ENCODE data around the gene HIRA. TPM values are rescaled to one million over a fixed set of nuclear protein-coding genes. Genes with fewer than 3 reads are reported as not detected.
A peak's percentile ranks its signal among the peaks of the same experiment; 100 is the strongest.

The HIRA gene
- total and polyA plus RNA-seq, 9 of the 15 experiments (the other 6 are each of a cell fraction or from before 2014, with no cell fraction given) = 0.96 to 132 (median 58.4) TPM

DNA sequence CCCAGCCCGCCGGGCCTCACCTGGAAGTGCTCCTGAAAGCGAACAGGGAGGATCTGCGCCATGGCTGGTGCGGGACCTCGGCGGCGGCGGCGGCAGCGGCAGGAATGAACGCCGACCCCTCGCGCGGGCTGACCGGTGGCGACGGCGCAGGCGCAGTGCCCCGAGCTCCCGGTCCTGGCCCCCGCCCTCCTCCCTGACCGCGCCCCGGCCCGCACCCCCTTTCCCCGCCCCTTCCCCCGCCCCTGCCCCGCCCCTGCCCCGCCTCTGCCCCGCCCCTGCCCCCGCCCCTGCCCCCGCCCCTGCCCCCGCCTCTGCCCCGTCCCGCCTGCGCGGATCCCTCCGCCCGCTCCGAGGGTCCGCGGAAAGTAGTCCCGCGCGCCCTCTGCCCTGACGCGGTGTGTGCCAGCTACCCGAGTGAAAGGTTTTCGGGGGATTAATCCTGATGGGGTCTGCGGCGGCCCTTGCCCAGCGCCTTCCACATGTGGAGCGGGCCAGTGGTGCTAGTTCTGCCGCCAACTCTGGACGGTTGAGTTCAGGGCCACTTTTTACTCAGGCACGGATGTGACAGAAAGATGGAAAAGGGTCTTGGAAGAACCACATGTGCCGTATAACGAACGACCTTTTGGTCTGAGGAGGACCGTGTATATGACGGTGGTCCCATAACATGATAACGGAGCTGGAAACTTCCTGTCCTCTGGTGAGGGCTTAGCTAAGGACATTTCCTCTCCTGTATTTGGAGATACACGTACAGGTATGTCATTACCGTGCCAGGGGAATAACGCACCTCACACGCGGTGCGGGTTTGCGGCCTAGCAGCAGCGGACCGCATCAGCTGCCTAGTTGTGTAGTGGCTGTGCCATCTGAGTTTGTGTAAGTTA is 139.7 kb downstream of the HIRA start, which contains the start of gene CLTCL1 (continued):
- TF ChIP-seq ZNF175 (CRISPR knock-in tag; IDR thresholded peaks at IDR 0.05; ENCODE audit: low read depth) (no peak), ZFP30 (CRISPR knock-in tag; IDR thresholded peaks at IDR 0.05; ENCODE audit: borderline replicate concordance) (no peak), RBM39 (optimal IDR thresholded peaks at IDR 0.05; ENCODE audit: low read depth, low read length) (peak; percentile 58), YBX1 (IDR thresholded peaks at IDR 0.05) (no peak), RBM25 (IDR thresholded peaks at IDR 0.05; ENCODE audit: low read depth, low read length, severe bottlenecking) (no peak), ZSCAN32 (CRISPR knock-in tag; IDR thresholded peaks at IDR 0.05) (peak; percentile 63; the same call in 1 of the 2 replicates), HSF4 (CRISPR knock-in tag; IDR thresholded peaks at IDR 0.05; ENCODE audit: borderline replicate concordance) (peak; percentile 75; the same call in 1 of the 2 replicates), MCM7 (IDR thresholded peaks at IDR 0.05) (no peak), ARID1B (IDR thresholded peaks at IDR 0.05) (peak; percentile 78), NCOA2 (IDR thresholded peaks at IDR 0.05; ENCODE audit: partially characterized antibody in 2 of 2) (no peak)
- TF ChIP-seq, protein P1, sequence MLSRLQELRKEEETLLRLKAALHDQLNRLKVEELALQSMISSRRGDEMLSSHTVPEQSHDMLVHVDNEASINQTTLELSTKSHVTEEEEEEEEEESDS (CRISPR knock-in tag; IDR thresholded peaks at IDR 0.05) = no peak
- TF ChIP-seq, protein P2, sequence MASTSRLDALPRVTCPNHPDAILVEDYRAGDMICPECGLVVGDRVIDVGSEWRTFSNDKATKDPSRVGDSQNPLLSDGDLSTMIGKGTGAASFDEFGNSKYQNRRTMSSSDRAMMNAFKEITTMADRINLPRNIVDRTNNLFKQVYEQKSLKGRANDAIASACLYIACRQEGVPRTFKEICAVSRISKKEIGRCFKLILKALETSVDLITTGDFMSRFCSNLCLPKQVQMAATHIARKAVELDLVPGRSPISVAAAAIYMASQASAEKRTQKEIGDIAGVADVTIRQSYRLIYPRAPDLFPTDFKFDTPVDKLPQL (IDR thresholded peaks at IDR 0.05; ENCODE audit: extremely low read depth, insufficient read length) = no peak
- TF ChIP-seq, protein P3, sequence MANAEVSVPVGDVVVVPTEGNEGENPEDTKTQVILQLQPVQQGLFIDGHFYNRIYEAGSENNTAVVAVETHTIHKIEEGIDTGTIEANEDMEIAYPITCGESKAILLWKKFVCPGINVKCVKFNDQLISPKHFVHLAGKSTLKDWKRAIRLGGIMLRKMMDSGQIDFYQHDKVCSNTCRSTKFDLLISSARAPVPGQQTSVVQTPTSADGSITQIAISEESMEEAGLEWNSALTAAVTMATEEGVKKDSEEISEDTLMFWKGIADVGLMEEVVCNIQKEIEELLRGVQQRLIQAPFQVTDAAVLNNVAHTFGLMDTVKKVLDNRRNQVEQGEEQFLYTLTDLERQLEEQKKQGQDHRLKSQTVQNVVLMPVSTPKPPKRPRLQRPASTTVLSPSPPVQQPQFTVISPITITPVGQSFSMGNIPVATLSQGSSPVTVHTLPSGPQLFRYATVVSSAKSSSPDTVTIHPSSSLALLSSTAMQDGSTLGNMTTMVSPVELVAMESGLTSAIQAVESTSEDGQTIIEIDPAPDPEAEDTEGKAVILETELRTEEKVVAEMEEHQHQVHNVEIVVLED (CRISPR knock-in tag; IDR thresholded peaks at IDR 0.05) = peak; percentile 60
- TF ChIP-seq, protein P4, sequence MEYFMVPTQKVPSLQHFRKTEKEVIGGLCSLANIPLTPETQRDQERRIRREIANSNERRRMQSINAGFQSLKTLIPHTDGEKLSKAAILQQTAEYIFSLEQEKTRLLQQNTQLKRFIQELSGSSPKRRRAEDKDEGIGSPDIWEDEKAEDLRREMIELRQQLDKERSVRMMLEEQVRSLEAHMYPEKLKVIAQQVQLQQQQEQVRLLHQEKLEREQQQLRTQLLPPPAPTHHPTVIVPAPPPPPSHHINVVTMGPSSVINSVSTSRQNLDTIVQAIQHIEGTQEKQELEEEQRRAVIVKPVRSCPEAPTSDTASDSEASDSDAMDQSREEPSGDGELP (CRISPR knock-in tag; IDR thresholded peaks at IDR 0.05; ENCODE audit: borderline replicate concordance) = no peak
- TF ChIP-seq, protein P5, sequence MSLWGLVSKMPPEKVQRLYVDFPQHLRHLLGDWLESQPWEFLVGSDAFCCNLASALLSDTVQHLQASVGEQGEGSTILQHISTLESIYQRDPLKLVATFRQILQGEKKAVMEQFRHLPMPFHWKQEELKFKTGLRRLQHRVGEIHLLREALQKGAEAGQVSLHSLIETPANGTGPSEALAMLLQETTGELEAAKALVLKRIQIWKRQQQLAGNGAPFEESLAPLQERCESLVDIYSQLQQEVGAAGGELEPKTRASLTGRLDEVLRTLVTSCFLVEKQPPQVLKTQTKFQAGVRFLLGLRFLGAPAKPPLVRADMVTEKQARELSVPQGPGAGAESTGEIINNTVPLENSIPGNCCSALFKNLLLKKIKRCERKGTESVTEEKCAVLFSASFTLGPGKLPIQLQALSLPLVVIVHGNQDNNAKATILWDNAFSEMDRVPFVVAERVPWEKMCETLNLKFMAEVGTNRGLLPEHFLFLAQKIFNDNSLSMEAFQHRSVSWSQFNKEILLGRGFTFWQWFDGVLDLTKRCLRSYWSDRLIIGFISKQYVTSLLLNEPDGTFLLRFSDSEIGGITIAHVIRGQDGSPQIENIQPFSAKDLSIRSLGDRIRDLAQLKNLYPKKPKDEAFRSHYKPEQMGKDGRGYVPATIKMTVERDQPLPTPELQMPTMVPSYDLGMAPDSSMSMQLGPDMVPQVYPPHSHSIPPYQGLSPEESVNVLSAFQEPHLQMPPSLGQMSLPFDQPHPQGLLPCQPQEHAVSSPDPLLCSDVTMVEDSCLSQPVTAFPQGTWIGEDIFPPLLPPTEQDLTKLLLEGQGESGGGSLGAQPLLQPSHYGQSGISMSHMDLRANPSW (CRISPR knock-in tag; IDR thresholded peaks at IDR 0.05) = peak; percentile 70; the same call in 1 of the 2 replicates
- TF ChIP-seq, protein P6, sequence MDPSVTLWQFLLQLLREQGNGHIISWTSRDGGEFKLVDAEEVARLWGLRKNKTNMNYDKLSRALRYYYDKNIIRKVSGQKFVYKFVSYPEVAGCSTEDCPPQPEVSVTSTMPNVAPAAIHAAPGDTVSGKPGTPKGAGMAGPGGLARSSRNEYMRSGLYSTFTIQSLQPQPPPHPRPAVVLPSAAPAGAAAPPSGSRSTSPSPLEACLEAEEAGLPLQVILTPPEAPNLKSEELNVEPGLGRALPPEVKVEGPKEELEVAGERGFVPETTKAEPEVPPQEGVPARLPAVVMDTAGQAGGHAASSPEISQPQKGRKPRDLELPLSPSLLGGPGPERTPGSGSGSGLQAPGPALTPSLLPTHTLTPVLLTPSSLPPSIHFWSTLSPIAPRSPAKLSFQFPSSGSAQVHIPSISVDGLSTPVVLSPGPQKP (CRISPR knock-in tag; IDR thresholded peaks at IDR 0.05) = no peak
